Neuronal stem cell (in vitro differentiated cells): ENCODE data around the gene TICAM1.
A peak's percentile ranks its signal among the peaks of the same experiment; 100 is the strongest.
"Not testable (repeated sequence)": the region's sequence is repeated elsewhere in the genome, so short reads cannot be mapped to it uniquely, and the experiment has no call there.

ENCODE experiments used
- DNase-seq: peaks from one replicate; pipeline ENCODE4 v3.0.0-alpha.2; 2013; ENCODE audit warnings: low spot score
- H2AFZ ChIP-seq: one replicate; pipeline ENCODE4 v1.6.1; 2013; ENCODE audit warnings: mild to moderate bottlenecking, low read length, inconsistent platforms
- H2AK5ac ChIP-seq: 2 replicates; pipeline ENCODE4 v1.6.1; 2013; ENCODE audit warnings: low read depth, mild to moderate bottlenecking, inconsistent platforms, low read length, moderate library complexity, mixed read lengths
- H2BK120ac ChIP-seq: 2 replicates; pipeline ENCODE4 v1.6.1; 2013; ENCODE audit warnings: low read depth, mild to moderate bottlenecking, inconsistent platforms, low read length, moderate library complexity, mixed read lengths
- H2BK12ac ChIP-seq: one replicate; pipeline ENCODE4 v1.6.1; 2013; ENCODE audit warnings: low read length, inconsistent platforms
- H2BK15ac ChIP-seq: 2 replicates; pipeline ENCODE4 v1.6.1; 2013; ENCODE audit warnings: mild to moderate bottlenecking, low read length, inconsistent platforms, mixed read lengths
- H2BK5ac ChIP-seq: one replicate; pipeline ENCODE4 v1.6.1; 2013; ENCODE audit warnings: inconsistent platforms, mild to moderate bottlenecking, low read length, moderate library complexity
- H3K14ac ChIP-seq: one replicate; pipeline ENCODE4 v1.6.1; 2013; ENCODE audit warnings: low read length, inconsistent platforms
- H3K18ac ChIP-seq: 2 replicates; pipeline ENCODE4 v1.6.1; 2013; ENCODE audit warnings: low read length, inconsistent platforms
- H3K23ac ChIP-seq: 2 replicates; pipeline ENCODE4 v1.6.1; 2013; ENCODE audit warnings: low read depth, mild to moderate bottlenecking, mixed read lengths, low read length, inconsistent platforms; ENCODE audit not compliant: poor library complexity
- H3K27ac ChIP-seq: replicated peaks from 3 replicates; pipeline ENCODE4 v1.5.1; 2013; ENCODE audit warnings: low read length, inconsistent platforms
- H3K27me3 ChIP-seq, 3 experiments: 2 replicates each; pipeline ENCODE4 v1.6.1; 2013; ENCODE audit warnings: low read length in 3 of 3, mild to moderate bottlenecking in 2 of 3, inconsistent platforms in 1 of 3, low read depth in 1 of 3, mixed read lengths in 1 of 3, moderate library complexity in 1 of 3; ENCODE audit not compliant: control insufficient read depth in 3 of 3, insufficient read depth in 3 of 3
- H3K36me3 ChIP-seq, 2 donors: replicated peaks in 1 of 2; 2 replicates each; pipeline ENCODE4 v1.6.1; 2013; ENCODE audit warnings: low read length in 2 of 2; ENCODE audit not compliant: control insufficient read depth in 2 of 2, insufficient read depth in 2 of 2
- H3K4ac ChIP-seq: 2 replicates; pipeline ENCODE4 v1.6.1; 2013; ENCODE audit warnings: inconsistent platforms, mild to moderate bottlenecking, low read length, moderate library complexity
- H3K4me1 ChIP-seq, 2 donors: 1 replicate in 1 of 2; 2 replicates in 1 of 2; pipeline ENCODE4 v1.6.1; 2013; ENCODE audit warnings: low read length in 2 of 2, low read depth in 1 of 2; ENCODE audit not compliant: control insufficient read depth in 2 of 2, insufficient read depth in 1 of 2
- H3K4me2 ChIP-seq: one replicate; pipeline ENCODE4 v1.6.1; 2013; ENCODE audit warnings: mild to moderate bottlenecking, low read length, inconsistent platforms; ENCODE audit not compliant: insufficient read depth, poor library complexity, severe bottlenecking
- H3K4me3 ChIP-seq, 2 donors: 2 replicates each; pipeline ENCODE4 v1.5.1; 2013; ENCODE audit warnings: low read length in 2 of 2, mild to moderate bottlenecking in 2 of 2, inconsistent platforms in 1 of 2, moderate library complexity in 1 of 2
- H3K79me1 ChIP-seq: one replicate; pipeline ENCODE4 v1.6.1; 2013; ENCODE audit warnings: low read depth, mild to moderate bottlenecking, inconsistent platforms, low read length, moderate library complexity
- H3K9ac ChIP-seq: one replicate; pipeline ENCODE4 v1.6.1; 2013; ENCODE audit warnings: mild to moderate bottlenecking, low read depth, low read length, inconsistent platforms; ENCODE audit not compliant: poor library complexity
- H3K9me3 ChIP-seq, 2 donors: replicated peaks in 1 of 2; 2 replicates each; pipeline versions ENCODE3 to v1.6.1; 2013; ENCODE audit warnings: low read length in 2 of 2, mild to moderate bottlenecking in 2 of 2, inconsistent platforms in 1 of 2, low read depth in 1 of 2, mixed read lengths in 1 of 2, moderate library complexity in 1 of 2; ENCODE audit not compliant: control insufficient read depth in 2 of 2, insufficient read depth in 1 of 2
- H4K8ac ChIP-seq: one replicate; pipeline ENCODE4 v1.6.1; 2013; ENCODE audit warnings: low read depth, mild to moderate bottlenecking, inconsistent platforms, low read length, moderate library complexity
- H4K91ac ChIP-seq: one replicate; pipeline ENCODE4 v1.6.1; 2013; ENCODE audit warnings: low read length, low read depth, mild to moderate bottlenecking, inconsistent platforms; ENCODE audit not compliant: poor library complexity
- WGBS, 2 donors: extraction: QIAGEN DNeasy Blood & Tissue Kit; methylation state at CpG; one replicate each; pipeline ENCODE4 v1.1.7; 2013; ENCODE audit warnings: missing lambda C conversion rate in 2 of 2, mixed read lengths in 1 of 2; ENCODE audit not compliant: insufficient read length in 2 of 2, insufficient replicate concordance in 1 of 2; ENCODE audit errors: extremely low coverage in 2 of 2; 5-methylcytosine and 5-hydroxymethylcytosine counted together

The TICAM1 gene

GRCh38 chr19:4811328-4812131 lies 20.0 kb downstream of the TICAM1 start:
- Histone ChIP-seq H2AK5ac (peak overlapping the region; percentile 83), H3K23ac (no peak overlapping the region), H3K27ac (no peak overlapping the region), H3K18ac (no peak overlapping the region), H3K27me3 (no peaks in the 10 kb centered on the region), H3K4me3 (no peak overlapping the region), H2AFZ (no peak overlapping the region), H3K9me3 (peaks cover 3% of the 10 kb centered on the region in 2 donors), H3K14ac (no peak overlapping the region), H3K9ac (no peak overlapping the region), H2BK5ac (peak overlapping the region; percentile 48), H2BK120ac (no peak overlapping the region), H2BK15ac (no peak overlapping the region), H3K4me2 (no peak overlapping the region), H2BK12ac (no peak overlapping the region), H3K4me1 (peaks cover 0 to 2% of the 10 kb centered on the region in 2 donors), H3K79me1 (no peaks in the 10 kb centered on the region), H4K8ac (no peak overlapping the region), H4K91ac (peak overlapping the region; percentile 53), H3K4ac (no peak overlapping the region), H3K36me3 (no peaks in the 10 kb centered on the region)
- peak; percentile 56 for DNase-seq
- WGBS, 2 donors = no CpG with 5 or more reads among the region's 12 CpGs

GRCh38 chr19:4807188-4807587 lies 24.3 kb downstream of the TICAM1 start:
- Histone ChIP-seq H3K4me3 (no peak overlapping the region), H4K91ac (no peak overlapping the region), H2BK120ac (no peak overlapping the region), H3K9ac (no peak overlapping the region), H2AK5ac (no peak overlapping the region), H2BK12ac (no peak overlapping the region), H3K79me1 (no peaks in the 10 kb centered on the region), H3K36me3 (no peaks in the 10 kb centered on the region), H3K18ac (no peak overlapping the region), H3K23ac (no peak overlapping the region), H3K9me3 (no peaks in the 10 kb centered on the region), H3K14ac (no peak overlapping the region), H2BK15ac (no peak overlapping the region), H4K8ac (no peak overlapping the region), H3K4ac (no peak overlapping the region), H3K27ac (no peak overlapping the region), H2BK5ac (peak overlapping the region; percentile 53), H3K4me2 (no peak overlapping the region), H3K4me1 (peaks cover 0 to 2% of the 10 kb centered on the region in 2 donors), H3K27me3 (no peaks in the 10 kb centered on the region), H2AFZ (peak overlapping the region; percentile 64)
- no peak for DNase-seq
- no CpG with 5 or more reads among the region's 6 CpGs for WGBS, 2 donors

DNA sequence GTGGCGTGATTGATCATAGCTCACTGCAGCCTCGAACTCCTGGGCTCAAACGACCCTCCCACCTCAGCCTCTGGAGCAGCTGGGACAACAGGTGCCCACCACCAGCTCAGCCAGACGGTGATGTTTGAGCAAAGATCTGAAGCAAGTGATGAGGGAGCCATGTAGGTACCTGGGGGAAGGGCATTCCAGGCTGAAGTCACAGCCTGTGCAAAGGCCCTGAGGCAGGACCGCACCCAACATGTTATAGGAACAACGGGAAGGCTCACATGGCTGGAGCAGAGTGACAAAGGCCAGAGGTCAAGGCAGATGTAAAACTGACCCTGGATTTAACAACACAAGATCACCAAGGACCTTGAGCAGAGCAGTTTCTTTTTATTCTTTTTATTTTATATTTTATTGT lies 25.1 kb downstream of the TICAM1 start:
- no CpG with 5 or more reads among the region's 6 CpGs for WGBS, 2 donors
- H3K9me3 ChIP-seq = no peaks in the 10 kb centered on the region

DNA sequence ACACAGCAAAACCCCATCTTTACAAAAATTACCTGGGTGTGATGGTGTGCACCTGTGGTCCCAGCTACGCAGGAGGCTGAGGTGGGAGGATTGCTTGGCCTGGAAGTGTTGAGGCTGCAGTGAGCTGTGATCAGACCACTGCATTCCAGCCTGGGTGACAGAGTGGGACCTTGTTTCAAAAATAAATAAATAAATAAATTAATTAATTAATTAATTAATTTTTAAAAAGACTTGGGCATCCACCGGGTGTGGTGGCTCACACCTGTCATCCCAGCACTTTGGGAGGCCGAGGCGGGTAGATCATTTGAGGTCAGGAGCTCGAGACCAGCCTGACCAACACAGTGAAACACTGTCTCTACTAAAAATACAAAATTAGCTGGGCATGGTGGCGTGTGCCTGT lies 26.4 kb downstream of the TICAM1 start:
- not testable (repeated sequence) for H2AK5ac ChIP-seq, H3K4me1 ChIP-seq, H3K27me3 ChIP-seq, H3K14ac ChIP-seq, H3K9me3 ChIP-seq, H2BK15ac ChIP-seq, H3K9ac ChIP-seq, H2AFZ ChIP-seq, H4K8ac ChIP-seq, H3K18ac ChIP-seq, H2BK120ac ChIP-seq, H3K79me1 ChIP-seq, H3K27ac ChIP-seq, H3K23ac ChIP-seq, H2BK5ac ChIP-seq, DNase-seq, H3K4me2 ChIP-seq, H2BK12ac ChIP-seq, H3K4ac ChIP-seq, H3K36me3 ChIP-seq, H4K91ac ChIP-seq, H3K4me3 ChIP-seq
- WGBS, 2 donors = no CpG with 5 or more reads among the region's 6 CpGs

More for the DNA sequence above, 25.1 kb downstream of the TICAM1 start:
- H2AFZ ChIP-seq = no peak overlapping the region
- H2BK120ac ChIP-seq = no peak overlapping the region
- H2AK5ac ChIP-seq = no peak overlapping the region
- no peak for DNase-seq
- no peak overlapping the region for H3K4ac ChIP-seq
- peaks cover 0 to 2% of the 10 kb centered on the region in 2 donors for H3K4me1 ChIP-seq
- H3K9ac ChIP-seq = no peak overlapping the region
- H2BK12ac ChIP-seq = no peak overlapping the region
- no peak overlapping the region for H3K18ac ChIP-seq
- no peak overlapping the region for H2BK15ac ChIP-seq
- H3K23ac ChIP-seq = no peak overlapping the region
- H2BK5ac ChIP-seq = no peak overlapping the region
- no peak overlapping the region for H3K4me2 ChIP-seq
- H3K79me1 ChIP-seq = no peaks in the 10 kb centered on the region
- no peaks in the 10 kb centered on the region for H3K27me3 ChIP-seq
- H3K36me3 ChIP-seq = no peaks in the 10 kb centered on the region
- no peak overlapping the region for H3K14ac ChIP-seq
- H3K4me3 ChIP-seq = no peak overlapping the region
- H4K8ac ChIP-seq = no peak overlapping the region
- H3K27ac ChIP-seq = no peak overlapping the region
- no peak overlapping the region for H4K91ac ChIP-seq
